Measurements from ENCODE around the gene CACNB2. TPM values are rescaled to one million over a fixed set of nuclear protein-coding genes. Genes with fewer than 3 reads are reported as not detected.

The CACNB2 gene
- total RNA-seq, 1 experiment from 2014 or later, result not detected

- no peak for DNase-seq (ENCODE audit: low read depth)
Measured at GRCh38 chr10:18333621-18334020, 193.4 kb downstream of the CACNB2 start.

- no peak for DNase-seq (ENCODE audit: low read depth)
Measured at GRCh38 chr10:18334116-18334867, 194.1 kb downstream of the CACNB2 start.

GRCh38 chr10:18340496-18341051 lies 200.3 kb downstream of the CACNB2 start:
- no peak for DNase-seq (ENCODE audit: low read depth)

GRCh38 chr10:18341055-18341454 lies 200.8 kb downstream of the CACNB2 start:
- no peak for DNase-seq (ENCODE audit: low read depth)

DNA sequence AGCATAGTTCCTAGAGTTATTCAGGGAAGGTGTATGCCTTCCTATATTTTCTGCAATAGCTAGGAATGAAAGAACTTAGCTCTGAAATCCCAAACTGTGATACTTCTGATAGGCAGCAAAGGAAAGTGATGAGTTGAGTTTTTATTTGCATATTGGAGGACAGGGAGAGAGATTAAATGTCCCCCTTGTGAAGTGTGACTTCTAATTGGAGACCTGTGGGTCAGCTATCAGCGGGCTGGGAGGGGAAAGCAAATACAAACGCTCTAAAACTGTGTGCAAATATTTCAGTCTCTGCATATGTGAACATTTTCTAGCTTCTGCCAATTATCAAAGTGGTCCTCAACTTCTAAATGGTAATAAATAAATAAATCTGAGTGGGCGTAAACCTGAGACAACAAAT lies 203.3 kb downstream of the CACNB2 start:
- no peak for DNase-seq (ENCODE audit: low read depth)

- no peak for DNase-seq (ENCODE audit: low read depth)
Measured at GRCh38 chr10:18345308-18345707, 205.1 kb downstream of the CACNB2 start.

- no peak for DNase-seq (ENCODE audit: low read depth)
Measured at GRCh38 chr10:18350340-18350739, 210.1 kb downstream of the CACNB2 start.

- DNase-seq (ENCODE audit: low read depth), result no peak
Measured at GRCh38 chr10:18351421-18351820, 211.2 kb downstream of the CACNB2 start.

GRCh38 chr10:18352175-18352574 lies 212.0 kb downstream of the CACNB2 start:
- DNase-seq (ENCODE audit: low read depth), result no peak

DNA sequence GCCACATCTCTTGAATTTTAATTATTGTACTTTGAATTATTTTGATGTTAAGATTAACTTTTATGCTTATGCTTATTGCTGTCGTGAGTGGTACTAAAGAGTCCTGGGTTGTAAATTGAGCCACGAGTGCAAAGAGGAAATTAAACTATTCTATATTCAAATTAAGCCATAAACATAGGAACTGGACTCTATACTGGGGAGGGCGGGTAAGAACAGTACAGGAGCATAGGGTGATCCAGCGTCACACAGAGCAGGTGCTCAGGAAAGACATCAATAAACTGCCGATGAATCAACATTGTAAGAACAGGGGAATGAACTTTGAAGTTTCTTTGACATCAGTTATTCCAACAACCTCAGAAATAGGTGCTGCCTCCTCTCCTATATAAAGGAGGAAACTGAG lies 219.6 kb downstream of the CACNB2 start:
- DNase-seq (ENCODE audit: low read depth), result no peak

GRCh38 chr10:18362892-18363291 lies 222.7 kb downstream of the CACNB2 start:
- no peak for DNase-seq (ENCODE audit: low read depth)

- no peak for DNase-seq (ENCODE audit: low read depth)
Measured at GRCh38 chr10:18364987-18365775, 225.0 kb downstream of the CACNB2 start.

GRCh38 chr10:18367840-18368239 lies 227.6 kb downstream of the CACNB2 start:
- DNase-seq (ENCODE audit: low read depth), result no peak

DNA sequence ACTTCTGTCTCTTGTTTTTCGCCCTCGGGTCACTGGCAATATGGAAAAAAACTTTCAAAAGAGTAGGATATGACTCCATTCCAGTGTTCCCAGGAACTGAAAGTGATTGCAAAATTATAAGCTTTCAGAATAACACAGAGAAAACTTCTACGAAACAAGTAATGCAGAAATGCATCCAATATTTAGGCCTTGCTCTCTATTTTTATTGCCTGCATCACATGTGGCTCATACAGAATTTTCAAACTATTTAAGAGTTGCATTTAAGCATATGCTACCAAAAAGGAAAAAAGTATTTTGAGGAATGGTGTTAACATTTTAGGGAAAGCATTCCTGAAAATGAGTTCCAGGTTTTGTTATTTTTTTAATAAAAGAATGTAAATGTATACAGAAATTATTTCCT lies 228.0 kb downstream of the CACNB2 start:
- no peak for DNase-seq (ENCODE audit: low read depth)

DNA sequence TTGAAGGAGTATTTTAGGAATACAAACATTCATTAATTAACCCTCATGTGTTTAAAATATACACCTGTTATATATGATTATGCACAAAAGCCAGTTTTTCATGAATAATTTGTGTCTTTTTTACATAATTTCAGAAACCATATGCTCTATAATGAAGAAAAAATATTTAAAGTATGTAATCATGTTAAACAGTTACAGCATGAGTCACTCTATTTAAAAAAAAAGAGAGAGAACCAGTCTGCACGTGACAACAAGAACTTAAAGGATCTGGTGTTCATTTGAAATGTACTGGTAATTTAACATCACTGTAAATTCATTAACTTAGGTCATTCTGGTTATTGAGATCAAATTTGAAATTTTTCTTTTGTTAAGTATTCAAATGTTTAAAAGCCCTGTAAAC lies 228.5 kb downstream of the CACNB2 start:
- DNase-seq (ENCODE audit: low read depth), result peak; percentile 18

- peak; percentile 6 for DNase-seq (ENCODE audit: low read depth)
Measured at GRCh38 chr10:18369859-18370473, 229.7 kb downstream of the CACNB2 start.

DNA sequence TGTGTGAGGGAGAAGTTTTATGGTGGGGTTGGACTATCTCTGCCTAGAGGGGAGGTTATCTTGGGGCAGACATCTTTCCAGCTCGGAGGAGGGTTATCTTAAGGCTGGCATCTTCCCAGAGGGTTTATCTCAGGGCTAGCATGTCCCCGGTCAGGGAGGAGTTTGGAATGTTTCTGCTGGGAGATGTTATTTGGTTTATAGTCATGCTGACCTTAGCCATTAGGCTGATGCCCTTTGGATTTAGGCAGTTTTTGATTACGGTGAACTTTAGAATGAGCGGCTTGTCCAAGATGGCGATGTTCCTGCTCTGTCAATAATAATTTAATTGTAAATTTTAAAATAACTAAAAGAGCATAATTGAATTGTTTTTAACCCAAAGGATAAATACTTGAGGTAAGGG lies 236.4 kb downstream of the CACNB2 start:
- DNase-seq (ENCODE audit: low read depth), result no peak

GRCh38 chr10:18377898-18378297 lies 237.7 kb downstream of the CACNB2 start:
- DNase-seq (ENCODE audit: low read depth), result no peak

DNA sequence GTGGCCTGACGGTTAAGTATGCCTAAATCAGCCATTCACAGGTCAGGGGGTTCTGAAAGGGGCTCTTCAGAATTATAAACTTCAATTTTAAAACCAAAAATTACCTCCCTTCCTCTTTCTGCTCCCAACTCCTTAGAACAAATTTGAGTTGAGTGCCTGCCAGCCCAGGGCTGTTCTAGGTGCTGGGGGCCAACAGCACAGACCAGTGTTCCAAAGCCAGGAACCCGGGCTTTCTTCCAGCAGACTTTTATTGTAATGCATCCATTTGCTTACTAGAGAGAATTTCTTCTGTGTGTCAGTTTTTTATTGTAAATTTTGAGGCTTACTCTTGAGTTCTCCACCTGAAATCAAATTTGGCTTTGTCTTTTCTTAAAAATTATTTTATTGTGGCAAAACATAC lies 238.5 kb downstream of the CACNB2 start:
- DNase-seq (ENCODE audit: low read depth), result no peak

DNA sequence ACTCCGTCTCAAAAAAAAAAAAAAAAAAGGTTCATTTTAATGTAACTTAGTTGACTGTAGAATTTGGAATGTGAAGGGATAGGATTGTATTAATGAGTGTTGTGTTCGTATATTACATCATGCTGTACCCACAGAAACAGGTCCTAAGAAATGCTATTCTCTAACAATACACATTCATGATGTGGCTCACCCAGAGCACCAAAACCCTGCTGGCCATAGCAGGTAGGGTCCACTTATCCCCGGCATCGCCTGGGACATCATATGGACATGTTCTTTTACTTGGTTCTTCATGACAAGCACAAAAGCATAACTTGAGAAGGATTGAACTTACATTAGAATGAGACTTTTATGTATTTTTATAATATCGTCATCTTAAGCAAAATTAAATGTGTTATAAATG lies 241.5 kb downstream of the CACNB2 start:
- DNase-seq (ENCODE audit: low read depth), result no peak

GRCh38 chr10:18397906-18398305 lies 257.7 kb downstream of the CACNB2 start:
- DNase-seq (ENCODE audit: low read depth), result no peak

- DNase-seq (ENCODE audit: low read depth), result no peak
Measured at GRCh38 chr10:18399158-18399557, 258.9 kb downstream of the CACNB2 start.

Measured in LHCN-M2 (cell line).